Measurements from ENCODE around the gene OPN1SW.

The OPN1SW gene

DNA sequence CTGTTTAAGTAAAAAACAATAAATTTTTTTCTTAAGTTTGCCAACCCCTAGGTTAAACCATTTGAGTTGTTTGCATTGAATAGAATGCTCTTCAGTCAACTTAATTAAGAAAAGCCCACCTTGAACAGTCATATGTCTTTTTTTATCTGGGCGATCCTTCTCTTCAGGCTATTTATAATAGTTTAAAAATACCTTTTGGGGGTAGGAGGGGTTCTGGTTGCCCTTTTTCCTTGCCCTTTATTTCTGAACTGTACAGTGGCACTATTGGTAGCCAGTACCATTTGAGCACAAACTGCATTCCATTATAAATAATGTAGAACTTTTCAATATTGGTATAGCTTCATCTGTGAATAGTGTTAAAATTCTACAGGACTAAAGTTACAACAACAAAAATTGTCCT, 23.3 kb downstream of the OPN1SW start:
- TF ChIP-seq TARDBP (IDR thresholded peaks at IDR 0.05) (no peak), BHLHE40 (IDR thresholded peaks at IDR 0.05; ENCODE audit: borderline replicate concordance) (no peak), FOXA1 (IDR thresholded peaks at IDR 0.05) (no peak), ARNT (IDR thresholded peaks at IDR 0.05) (no peak), L3MBTL2 (conservative IDR thresholded peaks at IDR 0.05) (no peak), FOXK2 (IDR thresholded peaks at IDR 0.05) (no peak), HDGF (IDR thresholded peaks at IDR 0.05; ENCODE audit: borderline replicate concordance) (no peak), NFRKB (IDR thresholded peaks at IDR 0.05) (no peak), LEF1 (IDR thresholded peaks at IDR 0.05; ENCODE audit: borderline replicate concordance) (no peak), SUZ12 (IDR thresholded peaks at IDR 0.05) (no peak), ZNF384 (IDR thresholded peaks at IDR 0.05) (no peak), CTBP1 (IDR thresholded peaks at IDR 0.05; ENCODE audit: borderline replicate concordance) (no peak), SP1 (IDR thresholded peaks at IDR 0.05) (no peak), ELF4 (IDR thresholded peaks at IDR 0.05) (no peak), FOXM1 (IDR thresholded peaks at IDR 0.05; ENCODE audit: borderline replicate concordance) (no peak)
- TF ChIP-seq, protein P1, sequence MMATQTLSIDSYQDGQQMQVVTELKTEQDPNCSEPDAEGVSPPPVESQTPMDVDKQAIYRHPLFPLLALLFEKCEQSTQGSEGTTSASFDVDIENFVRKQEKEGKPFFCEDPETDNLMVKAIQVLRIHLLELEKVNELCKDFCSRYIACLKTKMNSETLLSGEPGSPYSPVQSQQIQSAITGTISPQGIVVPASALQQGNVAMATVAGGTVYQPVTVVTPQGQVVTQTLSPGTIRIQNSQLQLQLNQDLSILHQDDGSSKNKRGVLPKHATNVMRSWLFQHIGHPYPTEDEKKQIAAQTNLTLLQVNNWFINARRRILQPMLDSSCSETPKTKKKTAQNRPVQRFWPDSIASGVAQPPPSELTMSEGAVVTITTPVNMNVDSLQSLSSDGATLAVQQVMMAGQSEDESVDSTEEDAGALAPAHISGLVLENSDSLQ (IDR thresholded peaks at IDR 0.05): no peak
- POLR2A ChIA-PET: interaction anchor here (1.7 kb wide), 1 partner anchor 13 kb away, joined by 13 read pairs; the partner anchor contains the start of gene CALU

DNA sequence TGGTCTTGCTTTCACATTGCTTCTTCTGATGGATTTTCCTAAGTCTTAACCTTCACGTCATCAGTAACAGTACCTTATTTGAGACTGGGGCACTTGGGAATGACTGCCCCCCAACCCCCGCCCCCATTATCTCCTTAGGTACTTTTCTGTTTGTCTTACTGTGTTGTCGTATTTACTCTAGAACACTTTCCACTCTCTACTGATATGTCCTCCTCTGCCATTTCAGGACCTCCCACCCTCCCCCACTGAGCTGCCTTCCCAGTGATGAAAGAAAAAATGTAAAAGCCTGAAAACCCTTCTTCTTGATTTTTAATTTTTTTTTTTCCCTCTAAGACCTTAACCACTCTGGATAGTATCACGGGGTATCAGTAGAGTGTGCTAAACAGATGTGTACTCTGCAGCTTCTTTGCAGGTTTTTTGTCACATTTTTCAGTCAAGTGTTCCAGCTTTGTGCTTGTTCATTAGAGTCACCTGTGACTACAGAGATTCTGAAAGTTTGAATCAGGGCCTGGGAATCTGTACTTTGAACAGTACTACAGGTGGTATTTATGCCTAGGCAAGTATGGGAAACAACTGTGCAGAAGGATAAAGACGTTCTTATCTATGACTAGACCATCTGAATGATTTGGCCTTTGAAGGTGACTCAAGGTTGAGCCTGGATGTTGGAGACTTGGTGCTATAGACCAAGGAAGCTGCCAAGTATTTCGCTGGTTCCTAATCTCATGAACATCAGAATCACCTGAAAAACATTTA, 28.1 kb downstream of the OPN1SW start:
- ChIA-PET POLR2A (interaction anchor here (0.6 to 2.0 kb wide), 2 partner anchors 7 to 9 kb away, joined by 4 to 8 read pairs; partner anchors contain the start of gene CALU), CTCF (interaction anchor here (0.7 kb wide), 1 partner anchor 8 kb away, joined by 3 read pairs; no protein-coding TSS in a partner anchor)
- DNase-seq (ENCODE audit: extremely low spot score): no peak
- TF ChIP-seq BHLHE40 (IDR thresholded peaks at IDR 0.05; ENCODE audit: borderline replicate concordance) (no peak), L3MBTL2 (conservative IDR thresholded peaks at IDR 0.05) (no peak), NFRKB (IDR thresholded peaks at IDR 0.05) (no peak), FOXA1 (IDR thresholded peaks at IDR 0.05) (no peak), SP1 (IDR thresholded peaks at IDR 0.05) (no peak), LEF1 (IDR thresholded peaks at IDR 0.05; ENCODE audit: borderline replicate concordance) (no peak)

More for the DNA sequence above, 23.3 kb downstream of the OPN1SW start:
- CTCF ChIA-PET: no interaction called here
- no peak for DNase-seq (ENCODE audit: extremely low spot score)

DNA sequence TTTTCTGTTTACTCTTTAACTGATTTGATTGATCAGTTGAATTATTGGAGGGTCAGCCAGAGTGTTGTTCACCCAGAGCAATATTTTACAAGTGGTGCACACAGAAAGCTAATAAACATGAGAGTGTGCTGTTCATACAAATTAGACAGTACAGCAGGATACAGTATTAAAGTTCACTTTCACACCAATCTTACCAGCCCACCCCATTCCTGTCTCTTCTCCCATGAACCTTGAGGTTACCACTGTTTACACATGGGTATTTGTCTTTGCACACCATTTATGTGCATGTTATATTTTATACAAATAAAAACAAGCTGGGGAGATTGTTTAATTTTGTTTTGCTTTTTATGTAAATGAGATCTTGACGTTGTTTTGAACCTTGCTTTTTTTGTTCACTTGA, 29.9 kb downstream of the OPN1SW start:
- ChIA-PET POLR2A (no interaction called here), CTCF (no interaction called here)
- DNase-seq (ENCODE audit: extremely low spot score): no peak
- TF ChIP-seq TARDBP (IDR thresholded peaks at IDR 0.05) (no peak), ARNT (IDR thresholded peaks at IDR 0.05) (no peak), ELF4 (IDR thresholded peaks at IDR 0.05) (no peak)

DNA sequence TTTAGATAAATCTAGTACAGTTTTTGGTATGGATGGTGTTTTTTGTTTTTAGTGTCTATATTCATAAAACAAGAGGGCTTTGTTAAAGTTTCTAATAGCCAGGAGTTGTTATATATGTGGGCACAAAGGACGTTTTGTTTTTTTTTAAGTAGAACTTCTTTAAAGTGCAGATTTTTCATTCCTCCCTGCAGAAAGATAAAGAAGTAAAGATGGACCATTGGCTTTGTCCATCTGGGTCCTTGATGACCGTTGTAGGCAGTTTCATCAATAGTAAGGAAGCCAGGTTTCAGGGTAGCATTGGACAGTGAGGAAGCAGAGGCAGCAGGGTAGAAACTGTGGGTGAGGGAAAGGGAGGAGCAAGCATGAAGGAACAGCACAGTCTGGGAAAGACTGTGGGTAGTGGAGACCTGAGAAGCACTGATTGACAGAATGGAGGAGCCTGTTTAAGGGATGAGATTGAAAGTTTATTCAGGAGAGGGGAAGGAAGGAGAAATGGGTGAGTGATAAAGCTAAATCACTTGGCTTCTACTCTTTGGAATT, 31.2 kb downstream of the OPN1SW start:
- CTCF ChIA-PET: no interaction called here
- POLR2A ChIA-PET: no interaction called here
- no peak for DNase-seq (ENCODE audit: extremely low spot score)
- TF ChIP-seq ZNF384 (IDR thresholded peaks at IDR 0.05): no peak
- TF ChIP-seq CTBP1 (IDR thresholded peaks at IDR 0.05; ENCODE audit: borderline replicate concordance): no peak
- no peak for TF ChIP-seq FOXA1 (IDR thresholded peaks at IDR 0.05)
- TF ChIP-seq ELF4 (IDR thresholded peaks at IDR 0.05): no peak
- no peak for TF ChIP-seq L3MBTL2 (conservative IDR thresholded peaks at IDR 0.05)
- TF ChIP-seq BHLHE40 (IDR thresholded peaks at IDR 0.05; ENCODE audit: borderline replicate concordance): no peak
- TF ChIP-seq NFRKB (IDR thresholded peaks at IDR 0.05): no peak
- TF ChIP-seq ARNT (IDR thresholded peaks at IDR 0.05): no peak
- TF ChIP-seq HDGF (IDR thresholded peaks at IDR 0.05; ENCODE audit: borderline replicate concordance): no peak
- TF ChIP-seq FOXK2 (IDR thresholded peaks at IDR 0.05): no peak
- TF ChIP-seq, protein P1 (IDR thresholded peaks at IDR 0.05): no peak
- TF ChIP-seq SUZ12 (IDR thresholded peaks at IDR 0.05): no peak
- TF ChIP-seq FOXM1 (IDR thresholded peaks at IDR 0.05; ENCODE audit: borderline replicate concordance): no peak
- no peak for TF ChIP-seq LEF1 (IDR thresholded peaks at IDR 0.05; ENCODE audit: borderline replicate concordance)
- no peak for TF ChIP-seq SP1 (IDR thresholded peaks at IDR 0.05)
- no peak for TF ChIP-seq TARDBP (IDR thresholded peaks at IDR 0.05)

DNA sequence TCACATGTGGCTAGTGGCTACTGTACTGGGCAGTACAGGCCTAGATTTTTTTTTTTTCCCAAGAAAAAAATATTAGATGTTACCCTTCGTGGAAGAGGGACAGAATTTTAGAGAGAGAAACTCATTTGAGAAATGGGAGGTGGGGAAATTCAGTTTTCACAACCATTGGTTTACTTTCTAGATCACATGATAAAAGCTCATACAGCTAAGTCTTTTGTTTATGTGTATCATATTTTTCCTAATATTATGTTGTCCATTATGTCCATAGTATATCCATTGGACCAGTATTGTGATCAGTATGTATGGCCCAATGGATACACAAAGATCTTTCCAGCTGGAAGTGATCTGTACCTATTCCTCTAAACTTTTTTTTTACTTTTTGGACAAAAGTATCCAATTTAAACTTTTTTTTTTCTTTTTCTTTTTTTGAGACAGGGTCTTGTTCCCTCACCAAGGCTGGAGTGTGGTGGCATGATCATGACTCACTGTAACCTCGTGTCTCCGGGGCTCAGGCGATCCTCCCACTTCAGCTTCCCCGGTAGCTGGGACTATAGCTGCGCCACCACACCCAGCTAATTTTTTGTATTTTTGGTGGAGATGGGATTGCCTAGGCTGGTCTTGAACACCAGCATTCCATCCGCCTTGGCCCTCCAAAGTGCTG, 32.4 kb downstream of the OPN1SW start:
- no peak for DNase-seq (ENCODE audit: extremely low spot score)
- ChIA-PET POLR2A (no interaction called here), CTCF (interaction anchor here (0.7 kb wide), 1 partner anchor 138 kb away, joined by 3 read pairs; no protein-coding TSS in a partner anchor)
- TF ChIP-seq FOXK2 (IDR thresholded peaks at IDR 0.05): no peak
- no peak for TF ChIP-seq ARNT (IDR thresholded peaks at IDR 0.05)
- TF ChIP-seq FOXM1 (IDR thresholded peaks at IDR 0.05; ENCODE audit: borderline replicate concordance): no peak
- TF ChIP-seq ZNF384 (IDR thresholded peaks at IDR 0.05): no peak
- TF ChIP-seq L3MBTL2 (conservative IDR thresholded peaks at IDR 0.05): no peak
- TF ChIP-seq TARDBP (IDR thresholded peaks at IDR 0.05): no peak

DNA sequence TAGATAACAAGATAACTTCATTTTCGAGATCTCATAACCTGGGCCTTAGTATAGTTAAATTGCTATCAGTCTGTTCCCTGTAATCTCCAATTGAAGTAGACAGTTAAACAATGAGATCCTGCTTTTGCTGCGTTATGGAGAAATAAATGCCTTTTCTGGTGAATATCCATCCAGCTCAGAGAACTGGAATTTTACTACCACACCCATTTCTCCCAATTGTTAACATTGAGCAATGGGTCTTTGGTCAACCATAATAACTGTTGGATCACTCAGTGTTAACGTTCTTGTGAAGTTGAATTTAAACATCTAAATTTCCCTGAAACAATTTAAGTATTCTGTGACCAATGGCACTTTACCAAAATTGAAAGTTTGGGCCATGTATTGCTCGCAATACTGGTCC, 33.4 kb downstream of the OPN1SW start:
- POLR2A ChIA-PET: no interaction called here
- CTCF ChIA-PET: no interaction called here

More for the DNA sequence above, 33.4 kb downstream of the OPN1SW start:
- TF ChIP-seq BHLHE40 (IDR thresholded peaks at IDR 0.05; ENCODE audit: borderline replicate concordance): no peak
- no peak for DNase-seq (ENCODE audit: extremely low spot score)

All from HEK293T (cell line).